GM18520 (cell line): ENCODE measurements around the gene RER1.

Experiments
- ATAC-seq: cut with Tn5 transposase; IDR thresholded peaks from one replicate; pipeline ENCODE4 v1.9.1; 2021; ENCODE audit not compliant: unreplicated experiment

RER1 gene

DNA sequence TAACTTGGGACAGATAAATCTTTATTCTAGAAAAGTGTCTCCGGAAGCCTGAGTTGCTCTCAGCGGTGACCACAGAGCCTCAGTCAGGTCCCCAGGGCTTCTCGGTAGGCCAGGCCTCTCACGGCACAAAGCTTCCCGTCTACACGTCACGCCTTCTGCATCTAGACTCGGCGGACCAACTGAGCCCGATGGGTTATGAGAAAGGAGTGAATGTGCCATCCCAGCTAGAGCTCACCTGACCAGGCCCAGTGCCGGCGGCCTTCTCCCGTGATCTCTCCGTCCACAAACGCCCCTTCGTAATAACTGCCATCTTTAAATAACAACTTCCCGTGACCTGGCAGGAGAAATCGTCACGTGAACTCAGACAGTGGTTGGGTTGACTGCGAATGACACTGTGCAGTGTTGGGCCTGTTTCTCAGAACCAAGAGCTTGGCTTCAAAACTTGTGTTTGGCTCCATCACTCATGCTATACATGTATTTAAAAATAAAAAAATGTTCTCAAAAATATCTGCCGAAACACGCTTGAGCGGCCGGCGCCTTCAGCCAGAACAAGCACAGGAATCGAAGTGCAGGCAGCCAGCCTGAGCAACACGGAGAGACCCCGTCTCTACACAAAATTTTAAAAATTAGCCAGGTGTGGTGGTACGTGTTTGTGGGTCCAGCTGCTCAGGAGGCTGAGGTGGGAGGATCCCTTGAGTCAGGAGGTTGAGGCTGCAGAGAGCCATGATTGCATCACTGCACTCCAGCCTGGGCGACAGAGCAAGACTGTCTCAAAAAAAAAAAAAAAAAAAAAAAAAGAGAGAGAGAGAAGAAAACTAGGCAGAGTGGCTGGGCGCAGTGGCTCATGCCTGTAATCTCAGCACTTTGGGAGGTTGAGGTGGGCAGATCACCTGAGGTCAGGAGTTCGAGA, 3.4 kb upstream of the RER1 start:
- ATAC-seq: no peak

DNA sequence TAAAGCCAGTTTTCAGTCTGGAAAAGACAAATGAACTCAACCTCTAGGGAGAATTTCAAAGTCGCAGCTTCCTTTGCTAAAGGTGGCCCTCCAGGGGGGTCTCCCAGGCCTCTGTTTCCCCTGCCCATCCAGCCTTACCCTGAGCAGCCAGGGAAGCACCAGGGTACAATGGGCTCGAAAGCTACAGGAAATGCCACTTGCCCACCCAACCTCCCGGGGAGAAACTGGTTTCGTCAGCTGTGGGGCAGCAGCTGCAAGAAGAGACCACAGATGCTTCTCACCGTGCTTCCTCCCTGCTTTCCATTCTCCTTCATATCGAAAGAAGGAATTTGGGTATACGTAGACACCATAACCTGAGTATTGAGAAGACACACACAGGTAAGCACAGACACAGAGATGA, 2.0 kb upstream of the RER1 start:
- no peak for ATAC-seq

DNA sequence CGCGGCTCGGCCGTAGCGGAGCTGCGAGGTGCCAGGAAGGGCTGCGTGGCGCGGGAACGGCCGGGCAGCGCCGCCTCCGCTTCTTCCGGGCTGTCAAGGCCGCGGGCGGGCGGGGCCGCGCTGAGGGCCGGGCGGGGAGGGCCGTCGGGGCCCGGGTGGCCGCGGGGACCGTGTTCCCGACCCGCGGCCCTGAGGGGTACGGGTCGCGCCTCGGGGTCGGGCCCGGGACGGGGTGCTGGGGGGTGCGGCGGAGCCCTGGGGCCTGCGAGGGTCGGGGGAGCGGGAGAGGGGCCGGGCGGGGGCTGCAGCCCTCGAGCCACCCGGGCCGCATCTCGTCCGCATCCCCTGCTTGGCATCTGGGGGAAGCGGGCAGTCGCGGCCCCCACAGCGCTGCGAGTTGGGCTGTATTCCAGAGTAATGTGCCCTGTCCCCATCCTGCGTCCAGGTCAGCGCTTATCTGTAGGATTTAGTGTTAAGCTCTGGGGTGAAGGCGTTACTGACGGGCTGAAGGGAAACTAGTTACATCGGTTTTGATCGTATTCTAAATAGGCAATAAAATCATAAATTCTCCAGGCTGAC, 379 bp downstream of the RER1 start:
- ATAC-seq: peak; percentile 14

- ATAC-seq: no peak
These were observed 1.0 kb downstream of the RER1 start for GRCh38 chr1:2392686-2393085.

GRCh38 chr1:2393471-2393877, 1.8 kb downstream of the RER1 start:
- no peak for ATAC-seq

DNA sequence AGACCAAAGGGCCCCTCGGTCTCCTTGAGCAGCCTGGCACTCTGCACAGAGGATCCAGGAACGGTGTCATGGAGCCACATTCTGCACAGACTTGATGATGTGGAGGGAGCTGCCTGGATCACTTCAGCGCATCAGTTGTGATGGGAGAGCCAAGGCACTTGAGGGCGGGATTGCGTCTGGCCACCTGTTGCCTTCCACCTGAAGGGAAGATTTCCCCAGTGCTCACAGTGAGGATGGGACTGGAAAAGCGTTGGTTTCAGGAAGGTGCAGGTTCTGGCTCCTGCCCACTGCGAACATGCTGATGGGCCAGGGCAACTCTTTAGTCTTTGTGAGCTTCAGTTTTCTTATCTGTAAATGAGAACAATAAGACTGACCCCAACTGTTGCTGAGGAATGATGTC, 2.6 kb downstream of the RER1 start:
- no peak for ATAC-seq

- no peak for ATAC-seq
These were observed 3.1 kb downstream of the RER1 start for GRCh38 chr1:2394761-2395160.

DNA sequence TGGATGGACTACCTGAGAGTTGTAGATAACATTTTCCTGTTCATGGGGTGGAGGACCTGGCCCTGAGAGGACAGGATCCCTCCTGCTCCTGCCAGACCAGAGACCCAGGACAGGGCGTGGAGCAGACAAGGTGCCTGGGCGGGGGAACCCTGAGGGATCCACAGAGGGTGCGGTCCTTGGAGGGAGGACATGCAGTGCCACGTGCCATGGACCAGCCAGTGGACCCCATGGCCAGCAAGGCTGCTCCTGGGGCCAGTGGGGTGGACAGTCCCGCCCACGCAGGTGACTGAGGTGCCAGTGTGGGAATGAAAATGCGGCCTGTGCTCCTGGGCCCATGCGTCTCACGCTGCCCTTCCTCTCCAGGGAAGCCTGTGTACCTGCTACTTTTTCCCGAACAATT, 3.6 kb downstream of the RER1 start:
- ATAC-seq: no peak

DNA sequence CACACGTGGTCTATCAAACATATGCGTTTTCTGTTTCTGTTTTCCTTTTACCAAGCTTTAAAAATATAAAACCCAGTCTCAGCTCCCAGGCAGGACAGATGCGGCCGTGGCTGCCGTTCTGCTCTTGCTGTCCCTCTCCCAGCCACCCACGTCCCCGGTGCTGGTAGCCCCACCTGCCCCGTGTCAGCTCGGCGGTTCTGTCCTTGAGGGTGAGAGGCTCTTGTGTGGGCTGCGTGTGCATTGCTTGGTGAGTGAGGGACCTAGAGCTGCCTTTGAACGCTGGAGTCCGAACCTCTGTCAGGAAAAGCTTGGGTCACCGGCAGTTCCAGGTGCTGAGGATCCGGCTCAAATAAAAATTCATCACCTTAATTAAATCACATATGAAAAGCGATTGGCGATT, 4.4 kb downstream of the RER1 start:
- ATAC-seq: no peak

DNA sequence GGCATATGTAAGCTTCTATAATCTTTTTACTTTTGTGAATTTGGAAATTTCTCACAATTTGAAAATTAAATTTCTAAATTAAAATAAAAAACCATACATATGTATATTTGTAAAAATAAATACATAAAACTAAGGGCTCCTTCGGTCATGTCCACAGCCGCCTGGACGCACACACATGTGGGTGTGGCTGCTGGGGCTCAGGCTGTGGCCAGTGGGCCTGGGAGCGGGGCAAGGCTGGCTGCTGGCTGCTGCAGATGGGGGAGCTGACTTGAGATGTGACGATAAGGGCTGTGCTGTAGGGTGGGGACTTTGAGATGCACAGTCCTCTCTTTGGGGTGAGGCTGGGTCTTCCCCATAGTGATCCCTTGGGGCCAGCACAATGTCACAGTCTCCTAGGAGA, 4.8 kb downstream of the RER1 start:
- ATAC-seq: no peak

DNA sequence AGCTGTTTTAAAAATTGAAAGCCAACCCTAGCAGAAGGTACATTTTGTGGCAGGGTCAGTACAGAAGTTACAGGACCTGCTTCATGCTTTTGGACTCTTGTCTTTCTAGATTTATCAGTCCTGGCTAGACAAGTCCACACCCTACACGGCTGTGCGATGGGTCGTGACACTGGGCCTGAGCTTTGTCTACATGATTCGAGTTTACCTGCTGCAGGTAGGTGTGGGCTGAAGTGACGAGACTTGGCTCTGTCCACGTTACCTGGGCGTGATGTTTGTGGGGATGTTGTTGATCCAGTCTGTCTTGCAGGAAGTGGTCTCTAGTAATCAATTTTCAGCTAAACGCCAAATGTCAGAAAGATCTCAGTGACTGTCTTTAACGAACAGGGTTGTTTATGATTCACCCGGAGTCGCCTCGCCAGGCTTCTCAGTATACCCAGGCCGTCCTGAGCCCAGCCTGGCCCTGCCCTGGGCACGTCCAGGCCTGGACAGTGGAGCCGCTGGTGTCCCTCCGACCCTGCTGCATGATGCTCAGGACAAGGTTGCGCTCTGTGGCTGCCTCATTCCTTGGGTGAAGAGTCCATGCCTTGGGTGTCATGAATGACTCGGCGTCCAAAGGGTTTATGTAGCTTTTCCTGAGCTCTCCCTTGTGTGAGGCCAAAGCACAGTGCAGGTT, 5.5 kb downstream of the RER1 start:
- ATAC-seq: no peak

GRCh38 chr1:2398871-2399270, 7.2 kb downstream of the RER1 start:
- no peak for ATAC-seq

- ATAC-seq: no peak
These were observed 8.4 kb downstream of the RER1 start for GRCh38 chr1:2399890-2400575.

DNA sequence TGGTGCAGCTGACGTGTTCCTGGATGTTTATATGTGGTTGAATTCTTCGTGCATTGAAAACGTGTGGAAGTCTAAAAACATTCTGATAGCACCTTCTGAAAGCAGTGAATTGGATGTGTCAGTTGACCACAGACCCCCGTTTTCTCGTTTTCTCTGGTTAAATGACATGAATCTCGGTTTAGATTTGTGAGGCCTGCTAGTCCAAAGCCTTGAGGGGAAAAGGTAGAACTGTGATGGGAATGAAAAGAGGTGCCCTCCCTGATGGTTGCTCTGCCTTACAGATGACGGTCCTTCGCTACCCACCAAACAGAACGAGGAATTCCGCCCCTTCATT, 8.9 kb downstream of the RER1 start:
- no peak for ATAC-seq

DNA sequence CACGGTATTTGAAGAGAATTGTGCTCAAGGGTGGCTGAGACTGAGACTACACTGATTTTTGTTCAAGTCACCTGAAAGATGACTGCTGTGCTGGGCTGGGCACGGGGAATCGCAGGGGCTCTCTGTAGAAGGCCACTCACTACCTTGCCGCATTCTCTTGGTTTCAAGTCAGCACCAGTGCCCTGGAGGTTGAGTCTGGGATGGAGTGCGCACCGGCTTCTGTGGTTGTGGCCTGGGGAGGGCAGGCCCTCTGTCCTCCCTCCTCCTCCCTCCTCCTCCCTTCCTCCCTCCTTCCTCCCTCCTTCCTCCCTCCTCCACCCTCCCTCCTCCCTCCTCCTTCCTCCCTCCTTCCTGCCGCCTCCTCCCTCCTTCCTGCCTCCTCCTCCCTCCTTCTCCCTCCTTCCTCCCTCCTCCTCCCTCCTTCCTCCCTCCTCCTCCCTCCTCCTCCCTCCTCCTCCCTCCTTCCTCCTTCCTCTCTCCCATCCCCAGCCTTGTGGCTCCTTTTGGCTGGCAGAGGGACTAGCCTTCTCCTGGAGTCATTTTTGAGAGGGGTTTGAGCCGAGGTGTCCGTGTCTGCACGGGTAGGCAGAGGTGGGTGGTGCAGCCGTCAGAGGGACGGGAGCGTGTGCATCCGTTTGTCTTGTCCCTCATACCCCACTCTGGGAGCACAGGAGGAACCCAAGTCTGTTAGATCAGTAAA, 9.5 kb downstream of the RER1 start:
- ATAC-seq: no peak

GRCh38 chr1:2402420-2402819, 10.8 kb downstream of the RER1 start:
- no peak for ATAC-seq

DNA sequence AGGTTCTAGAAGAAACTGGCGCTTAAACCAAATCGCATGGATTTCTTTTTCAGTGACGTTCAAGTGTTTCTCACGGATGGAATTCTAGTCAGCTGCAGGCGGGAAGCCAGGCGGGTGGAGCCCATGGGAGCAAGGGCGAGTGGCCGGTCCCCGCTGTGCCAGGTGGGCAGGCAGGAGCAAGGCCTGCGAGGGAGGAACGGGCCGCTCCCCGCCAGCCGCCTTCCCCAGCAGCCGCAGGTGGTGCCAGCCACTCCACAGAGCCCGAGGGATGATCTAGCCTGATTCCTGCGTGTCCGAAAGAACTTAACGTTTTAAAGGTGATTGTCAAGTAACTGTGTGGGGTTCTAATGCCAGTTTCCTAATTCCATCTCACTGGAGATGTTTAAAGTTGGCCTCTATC, 11.6 kb downstream of the RER1 start:
- no peak for ATAC-seq

- ATAC-seq: no peak
These were observed 12.7 kb downstream of the RER1 start for GRCh38 chr1:2404142-2404889.

- ATAC-seq: no peak
These were observed 13.4 kb downstream of the RER1 start for GRCh38 chr1:2404890-2405511.
